Measurements from ENCODE around the gene SEMA5B.

Gene SEMA5B

DNA sequence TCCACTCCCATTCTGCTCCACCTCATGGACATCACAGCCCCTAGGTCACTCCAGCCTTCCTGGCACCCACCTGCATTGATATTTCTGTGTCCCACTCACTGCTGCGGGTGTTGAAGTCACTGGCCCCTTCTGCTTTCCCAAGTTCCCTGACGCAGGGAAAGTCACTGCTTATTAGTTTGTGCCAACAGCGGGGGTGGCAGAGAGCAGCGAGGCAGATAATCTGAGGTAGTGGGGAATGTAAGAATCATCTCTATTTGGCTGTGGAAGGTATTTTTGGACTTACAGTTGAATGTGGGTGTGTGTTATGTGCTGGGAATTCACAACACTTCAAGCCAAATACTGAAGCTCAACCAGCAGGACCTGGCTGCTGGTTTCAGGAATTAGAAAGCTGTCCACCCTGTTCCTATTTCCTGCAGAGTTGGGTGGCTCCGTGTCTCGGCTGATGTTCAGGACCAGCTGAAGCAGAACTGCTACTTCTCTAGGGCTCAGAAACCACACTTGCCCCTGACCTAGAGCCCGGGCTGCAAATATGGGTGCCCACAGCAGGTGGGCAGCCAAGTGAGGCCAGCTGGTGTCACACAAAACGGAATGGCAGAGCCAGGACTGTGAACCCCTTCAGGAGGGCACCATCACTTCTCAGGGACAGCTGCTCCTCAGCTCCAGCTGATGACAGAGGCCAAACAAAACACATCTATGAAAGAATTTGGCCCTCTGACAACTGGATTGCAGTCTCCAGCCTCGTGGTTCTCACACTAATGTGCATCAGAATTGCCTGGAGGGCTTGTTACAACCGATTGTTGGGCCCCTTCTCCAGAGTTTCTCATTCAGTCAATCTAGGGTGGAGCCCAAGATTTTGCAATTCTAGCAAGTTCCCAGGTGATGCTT lies 57.7 kb downstream of the SEMA5B start:
- DNase-seq, result peak; percentile 78

DNA sequence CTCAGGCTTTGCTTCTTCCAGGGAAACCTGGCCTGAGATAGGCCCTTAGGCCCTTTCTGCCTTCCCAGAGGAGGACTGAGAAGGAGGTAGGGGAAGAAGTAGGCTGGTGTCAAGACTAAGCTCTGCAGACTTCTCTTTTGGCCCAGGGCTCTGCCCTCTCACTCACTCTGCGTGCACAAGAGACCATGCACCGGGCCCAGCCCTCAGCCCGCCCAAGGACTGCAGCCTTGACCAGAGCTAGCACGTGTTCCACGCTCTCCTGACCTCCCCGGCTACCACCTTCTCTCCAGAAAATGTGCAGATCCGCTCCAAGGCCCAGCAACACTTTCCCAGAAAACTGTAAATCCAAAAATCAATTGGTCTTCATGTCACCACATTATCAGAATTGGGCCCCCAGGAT lies 59.8 kb downstream of the SEMA5B start:
- DNase-seq, result no peak

DNA sequence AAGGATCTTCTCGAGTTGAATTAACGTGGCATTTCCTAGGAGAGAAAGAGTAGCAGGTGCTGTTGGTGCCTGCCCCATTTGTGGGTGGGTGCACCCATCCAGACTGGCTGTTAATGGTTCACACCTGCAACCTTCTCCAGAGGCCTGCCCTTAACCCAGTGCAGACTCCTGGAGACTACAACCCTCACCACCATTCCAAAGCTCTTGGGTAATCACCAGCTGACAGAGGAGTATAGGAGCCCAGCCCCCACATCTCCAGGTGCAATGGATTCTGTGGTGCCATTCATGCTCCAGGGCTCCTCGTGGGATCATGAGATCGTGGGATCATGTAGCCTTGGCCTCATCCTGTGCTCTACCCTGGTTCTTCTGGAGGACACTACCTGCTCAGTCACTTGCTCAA lies 60.2 kb downstream of the SEMA5B start:
- DNase-seq, result no peak

DNA sequence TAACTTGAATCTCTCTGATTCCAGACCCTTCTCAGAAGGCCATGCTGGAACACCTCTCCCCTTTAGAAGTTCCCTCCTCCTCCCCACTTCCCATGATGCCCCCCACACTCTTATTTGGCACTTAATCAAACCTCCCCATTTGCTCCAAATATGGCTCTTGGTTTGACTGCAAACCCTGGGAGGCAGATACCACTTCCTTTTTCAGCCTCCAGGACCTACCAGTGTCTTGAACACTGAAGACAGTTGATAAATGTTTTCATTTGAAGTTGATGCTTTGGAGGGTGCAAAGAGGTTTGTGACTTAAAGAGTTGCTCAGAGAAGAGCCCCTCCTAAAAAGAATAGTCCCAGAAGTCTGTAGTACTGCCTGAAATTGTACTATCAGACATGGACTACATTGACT lies 61.5 kb downstream of the SEMA5B start:
- no peak for DNase-seq

DNA sequence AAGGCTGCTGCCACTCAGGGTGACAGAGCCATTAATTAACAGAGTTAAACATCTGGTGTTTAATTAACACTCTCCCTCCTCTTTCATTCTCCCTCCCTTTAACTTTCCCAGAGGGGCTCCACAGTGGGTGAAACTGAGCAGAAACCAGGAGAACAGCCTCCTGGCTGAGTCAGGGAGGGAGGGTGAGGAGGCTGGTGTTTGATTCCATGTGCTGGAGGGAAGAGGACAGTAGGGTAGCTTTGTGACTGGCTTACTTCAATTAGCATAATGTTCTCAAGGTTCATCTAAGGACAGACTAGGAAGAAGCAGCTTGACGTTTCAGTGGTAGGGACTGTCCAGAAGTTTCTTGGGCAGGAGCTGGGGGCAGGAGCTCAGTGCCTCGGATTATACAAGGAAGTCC lies 62.8 kb downstream of the SEMA5B start:
- DNase-seq, result no peak

DNA sequence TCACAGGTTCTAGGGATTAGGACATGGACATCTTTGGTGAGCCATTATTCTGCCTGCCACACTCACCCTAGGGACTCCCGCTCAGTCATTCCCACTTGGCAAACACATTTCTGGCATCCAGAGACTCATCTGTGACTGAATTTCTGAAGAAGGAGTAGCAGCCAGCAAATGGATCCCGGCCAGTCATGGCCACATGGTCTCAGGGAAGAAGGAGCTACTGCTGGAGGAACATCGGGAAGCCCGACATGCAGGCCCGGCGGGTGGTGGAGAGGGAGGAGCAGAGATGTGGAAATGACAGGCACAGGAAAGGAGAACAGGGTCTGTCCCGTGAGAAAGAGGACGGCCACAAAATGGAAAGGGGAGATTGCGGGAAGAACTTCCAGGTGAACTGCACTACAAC lies 65.4 kb downstream of the SEMA5B start:
- no peak for DNase-seq

DNA sequence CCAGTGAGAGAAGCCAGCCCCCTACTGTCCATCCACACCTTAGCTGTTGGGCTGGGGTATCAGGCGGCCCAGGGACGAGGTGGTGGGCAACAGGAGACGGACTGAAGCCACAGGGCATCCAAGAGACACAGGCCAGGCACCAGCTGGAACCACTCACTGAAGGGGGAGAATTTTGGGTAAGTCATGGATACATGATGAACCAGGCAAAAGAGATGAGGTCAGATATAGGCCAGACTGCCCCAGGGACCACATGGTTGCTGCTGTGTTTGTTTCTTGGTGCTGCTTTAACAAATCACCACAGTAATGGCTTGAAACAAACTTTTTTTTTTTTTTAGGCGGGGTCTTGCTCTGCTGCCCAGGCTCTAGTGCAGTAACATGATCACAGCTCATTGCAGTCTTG lies 66.4 kb downstream of the SEMA5B start:
- DNase-seq, result peak; percentile 33

DNA sequence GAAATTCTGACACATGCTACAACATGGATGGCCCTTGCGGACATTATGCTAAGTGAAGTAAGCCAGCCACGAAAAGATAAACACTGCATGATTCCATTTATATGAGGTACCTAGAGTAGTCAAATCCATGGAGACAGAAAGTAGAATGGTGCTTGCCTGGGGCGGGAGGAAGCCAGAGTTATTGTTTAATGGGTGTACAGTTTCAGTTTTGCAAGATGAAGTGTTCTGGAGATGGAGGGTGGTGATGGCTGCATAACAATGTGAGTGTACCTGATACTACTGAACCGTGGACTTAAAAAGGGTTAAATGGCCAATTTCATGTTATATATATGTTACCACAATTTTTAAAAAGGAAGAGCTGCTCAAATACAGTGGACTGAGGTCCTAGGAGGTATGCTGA lies 66.9 kb downstream of the SEMA5B start:
- no peak for DNase-seq

DNA sequence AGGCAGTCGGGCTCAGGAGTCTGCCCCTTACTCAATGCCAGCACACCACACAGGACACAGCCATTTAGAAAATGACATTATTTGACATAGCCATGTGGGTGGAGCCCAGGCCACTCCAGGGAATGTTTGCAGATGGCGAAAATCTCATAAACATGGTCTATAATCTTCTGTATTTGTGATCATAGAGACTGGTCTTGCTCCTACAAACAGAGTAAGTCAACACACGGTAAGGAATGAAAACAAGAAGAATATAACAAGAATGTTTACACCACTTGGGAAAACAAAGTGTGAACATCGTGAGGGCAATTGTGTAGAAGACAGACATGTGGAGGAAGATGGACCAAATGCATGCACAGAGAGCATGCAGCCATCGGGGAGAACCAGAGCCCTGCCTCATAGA lies 68.2 kb downstream of the SEMA5B start:
- no peak for DNase-seq

DNA sequence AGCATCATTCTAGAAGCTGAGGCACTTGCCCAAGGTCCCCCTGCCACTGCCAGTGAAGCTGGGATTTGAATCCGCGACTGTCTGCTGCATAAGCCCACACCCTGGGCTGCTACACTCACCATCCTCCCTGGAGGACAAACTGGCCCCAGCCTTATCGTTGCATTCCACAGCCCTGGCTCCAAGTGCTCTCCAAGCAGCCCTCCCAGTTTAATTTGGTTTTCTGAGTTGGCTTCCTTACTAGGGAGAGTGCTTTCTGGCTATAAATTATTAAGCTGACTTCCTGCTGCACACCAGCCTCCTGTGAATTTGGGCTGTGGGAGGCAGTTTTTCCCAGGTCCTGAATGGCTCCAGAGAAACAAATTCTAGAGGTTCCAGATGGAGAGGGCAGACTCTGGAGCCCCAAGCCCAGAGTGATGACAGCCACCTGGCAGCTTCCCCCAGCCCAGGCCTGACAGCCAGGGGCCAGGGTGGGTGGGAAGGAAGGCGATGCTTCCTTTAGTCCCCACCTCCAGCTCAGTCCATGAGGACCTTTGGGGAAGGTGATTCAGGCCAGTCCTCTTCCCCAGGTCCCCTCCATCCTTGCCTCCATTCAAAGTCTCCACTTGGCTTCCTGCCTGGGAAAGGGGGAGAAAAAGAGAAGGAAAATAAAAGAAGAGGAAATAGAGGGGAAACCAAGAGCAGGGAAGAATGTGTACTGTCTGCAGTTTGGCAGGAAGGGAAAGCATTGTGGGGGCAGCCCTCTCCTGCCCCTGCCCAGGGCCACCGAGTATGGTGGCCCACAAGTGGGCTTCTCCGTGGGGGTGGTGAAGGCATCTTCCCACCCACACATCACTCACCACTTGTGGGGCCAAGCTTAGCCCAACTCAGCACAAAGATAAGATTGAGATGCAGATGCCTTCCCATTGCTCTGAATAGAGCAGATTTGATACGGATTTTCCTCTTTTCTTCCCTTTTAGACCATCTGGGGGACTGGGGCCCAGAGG lies 69.6 kb downstream of the SEMA5B start:
- DNase-seq, result peak; percentile 41

DNA sequence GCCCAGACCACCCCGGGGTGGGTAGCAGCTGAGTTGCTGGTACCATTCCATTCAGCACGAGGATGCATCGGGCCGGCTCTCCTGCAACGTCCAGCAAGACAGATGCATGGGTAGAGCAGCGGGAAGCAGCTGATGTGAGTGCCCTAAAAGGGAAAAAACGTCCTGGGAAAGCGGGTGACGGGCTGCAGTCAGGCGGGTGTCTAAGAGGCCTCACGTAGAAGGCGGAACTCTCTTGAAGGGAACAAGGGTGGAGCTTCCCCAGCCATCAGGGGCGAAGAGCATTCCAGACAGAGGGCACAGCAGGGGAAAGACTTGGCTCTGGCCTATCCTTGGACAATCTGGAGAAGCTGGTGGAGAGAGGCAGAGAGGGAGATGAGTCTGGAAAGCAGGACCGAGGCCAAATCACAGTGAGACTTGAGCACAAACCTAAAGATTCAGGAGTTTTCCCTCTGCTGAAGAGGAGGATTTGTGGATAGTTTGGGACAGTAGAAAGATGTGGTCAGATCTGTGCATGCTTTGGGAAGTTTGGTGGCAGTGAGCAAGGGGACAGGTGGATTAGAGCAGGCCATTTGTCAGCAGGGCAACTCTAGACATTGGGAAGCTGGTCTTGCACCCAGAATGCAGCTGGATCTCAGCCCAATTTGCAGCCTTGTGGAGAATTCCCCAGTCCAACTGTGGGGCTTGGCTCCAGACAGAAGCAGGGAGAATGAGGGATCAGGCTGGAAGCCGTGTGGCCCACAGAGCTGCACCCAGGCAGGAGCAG lies 70.7 kb downstream of the SEMA5B start:
- no peak for DNase-seq

DNA sequence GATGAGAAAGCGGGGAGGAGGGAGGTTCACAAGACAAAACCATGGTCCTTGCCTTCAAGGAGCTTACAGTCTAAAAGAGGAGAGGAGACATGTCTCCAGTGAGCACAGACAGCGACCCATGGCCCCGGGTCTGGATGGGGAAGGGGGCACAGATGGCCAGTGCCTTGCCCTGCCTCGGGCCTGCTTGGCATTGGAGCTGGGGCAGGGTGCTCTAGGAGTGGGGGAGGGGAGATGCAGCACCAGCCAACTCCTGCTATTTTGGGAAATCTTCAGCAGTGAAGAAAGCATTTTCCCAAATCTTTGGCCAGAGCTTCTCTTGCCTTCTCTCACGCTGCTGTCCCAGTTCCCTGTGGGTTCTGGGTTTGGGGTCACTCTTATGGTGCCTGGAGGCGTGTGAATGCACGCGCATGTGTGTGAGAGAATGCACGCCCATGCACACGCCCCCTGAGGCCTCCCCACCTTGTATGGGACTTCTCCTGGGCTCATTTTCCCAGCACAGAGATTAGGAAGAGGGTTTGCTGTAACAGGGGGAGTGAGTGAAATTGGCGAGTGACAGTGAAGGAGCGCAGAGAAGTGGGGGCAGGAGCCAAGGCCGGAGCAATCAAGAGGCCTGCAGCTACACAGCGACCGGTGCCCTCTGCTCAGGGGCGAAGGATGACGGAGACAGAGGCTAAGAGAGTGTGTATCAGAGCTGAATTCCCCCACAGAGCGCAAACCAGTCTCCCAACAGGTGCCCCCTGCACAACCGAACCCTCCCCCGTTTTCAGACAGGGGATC lies 71.5 kb downstream of the SEMA5B start:
- no peak for DNase-seq

DNA sequence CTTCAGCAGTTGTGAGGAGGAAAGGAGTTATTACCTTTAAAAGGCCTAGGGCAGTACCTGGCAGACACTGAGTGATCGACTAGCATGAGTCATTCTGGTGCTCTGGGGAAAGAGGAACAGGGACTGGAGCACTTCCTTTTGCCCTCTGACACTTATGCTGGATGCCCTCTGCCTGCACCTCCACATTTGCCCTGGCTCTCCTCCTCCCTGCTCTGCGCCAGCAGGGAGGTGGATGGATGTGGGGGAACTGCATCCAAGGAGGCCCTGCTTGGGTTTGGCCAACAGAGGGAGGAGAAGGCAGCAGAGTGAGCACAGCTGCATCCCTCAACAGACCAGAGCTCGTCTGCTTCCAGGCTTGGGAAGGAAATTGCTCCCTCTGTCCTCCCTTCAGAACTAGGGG lies 75.0 kb downstream of the SEMA5B start:
- peak; percentile 56 for DNase-seq

DNA sequence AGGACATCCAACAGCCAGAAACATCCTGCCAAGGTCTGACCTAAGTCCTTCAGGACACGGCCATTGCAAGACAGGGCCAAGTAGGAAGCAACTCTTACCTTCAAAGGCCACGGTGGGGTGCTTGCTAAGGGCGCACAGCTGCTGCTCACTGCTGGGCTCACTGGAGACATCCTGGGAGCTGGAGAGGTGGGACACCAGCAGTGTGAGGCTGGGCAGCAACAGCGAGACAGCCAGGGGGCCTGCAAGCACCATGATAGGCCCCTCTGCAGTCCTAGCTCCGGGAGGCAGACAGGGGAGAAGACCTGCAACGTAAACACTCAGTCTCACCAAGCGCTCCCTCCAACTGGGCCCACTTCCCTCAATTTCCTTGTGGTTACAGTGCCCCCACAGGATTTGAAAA lies 79.2 kb downstream of the SEMA5B start:
- DNase-seq, result no peak

DNA sequence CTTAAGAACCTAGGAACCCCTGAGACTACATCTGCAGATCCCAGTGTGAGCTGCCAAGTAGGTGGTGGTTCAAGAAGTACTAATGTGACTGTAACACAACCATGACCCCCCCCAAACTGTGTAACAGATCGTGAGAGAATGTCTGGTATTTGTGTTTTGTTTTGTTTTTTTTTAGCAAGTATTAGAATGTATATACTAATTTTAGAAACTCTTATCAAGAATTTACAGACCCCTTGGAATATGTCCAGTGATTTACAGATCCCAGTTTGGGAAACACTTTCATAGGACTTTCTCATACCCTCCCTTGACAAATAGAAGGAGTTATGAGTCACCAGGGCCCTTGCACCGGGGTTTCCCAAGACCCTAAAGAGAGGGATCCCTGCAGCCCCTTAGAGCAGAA lies 79.8 kb downstream of the SEMA5B start:
- no peak for DNase-seq

DNA sequence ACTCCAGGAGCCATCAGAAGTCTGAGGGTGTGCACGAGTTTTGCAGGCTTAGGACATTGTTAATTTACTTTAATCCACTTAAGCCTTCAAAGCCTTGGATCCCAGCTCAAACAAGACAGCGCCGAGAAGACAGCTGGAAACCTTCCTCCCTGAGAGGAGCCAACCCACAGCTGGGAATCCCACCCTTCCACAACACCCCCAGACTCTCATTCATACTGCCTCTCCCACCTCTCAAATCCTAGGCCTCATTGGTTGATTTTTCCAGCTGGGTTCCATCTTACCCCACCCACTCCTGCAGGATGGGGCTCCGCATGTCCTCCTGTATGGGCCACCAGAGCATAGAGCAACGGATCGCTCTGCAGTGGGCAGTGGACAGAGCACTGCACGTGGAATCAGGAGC lies 80.4 kb downstream of the SEMA5B start:
- no peak for DNase-seq

DNA sequence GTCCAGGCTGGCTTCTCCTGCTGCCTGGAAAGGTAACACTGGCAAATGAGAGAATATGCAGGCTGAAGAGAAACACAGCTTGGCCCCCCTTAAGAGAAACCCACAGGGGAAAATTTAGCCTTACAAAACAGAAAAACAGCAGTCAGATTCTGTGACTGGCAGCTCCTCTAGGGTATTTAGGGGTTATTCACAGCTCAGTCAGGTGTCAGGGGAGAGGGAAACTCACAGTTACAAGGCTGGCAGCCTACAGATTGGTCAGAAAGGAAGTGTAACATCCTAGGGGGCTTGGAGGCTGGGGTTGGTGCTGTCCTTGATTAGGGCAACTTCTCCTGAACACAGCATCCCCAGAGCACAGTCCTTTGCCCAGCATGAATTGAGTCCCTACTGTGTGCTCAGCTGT lies 81.4 kb downstream of the SEMA5B start:
- no peak for DNase-seq

DNA sequence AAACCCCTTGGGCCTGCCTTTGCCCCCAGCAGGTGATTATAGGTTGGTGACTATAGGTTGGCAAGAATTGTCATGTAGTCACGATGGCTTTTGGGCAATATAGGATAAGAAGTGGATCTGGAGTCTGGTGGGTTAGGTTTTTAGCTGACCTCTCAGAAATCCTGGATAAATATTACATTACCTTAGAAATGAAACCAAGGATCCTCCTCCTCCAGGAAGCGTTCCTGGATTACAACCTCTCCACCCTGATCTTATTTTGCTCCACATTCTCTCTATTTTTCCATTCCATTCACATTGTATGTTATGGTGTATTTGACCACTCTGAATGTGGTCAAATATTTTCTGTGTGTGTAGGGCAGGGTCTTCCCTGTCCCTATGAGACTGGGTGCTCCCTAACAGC lies 82.3 kb downstream of the SEMA5B start:
- DNase-seq, result no peak

DNA sequence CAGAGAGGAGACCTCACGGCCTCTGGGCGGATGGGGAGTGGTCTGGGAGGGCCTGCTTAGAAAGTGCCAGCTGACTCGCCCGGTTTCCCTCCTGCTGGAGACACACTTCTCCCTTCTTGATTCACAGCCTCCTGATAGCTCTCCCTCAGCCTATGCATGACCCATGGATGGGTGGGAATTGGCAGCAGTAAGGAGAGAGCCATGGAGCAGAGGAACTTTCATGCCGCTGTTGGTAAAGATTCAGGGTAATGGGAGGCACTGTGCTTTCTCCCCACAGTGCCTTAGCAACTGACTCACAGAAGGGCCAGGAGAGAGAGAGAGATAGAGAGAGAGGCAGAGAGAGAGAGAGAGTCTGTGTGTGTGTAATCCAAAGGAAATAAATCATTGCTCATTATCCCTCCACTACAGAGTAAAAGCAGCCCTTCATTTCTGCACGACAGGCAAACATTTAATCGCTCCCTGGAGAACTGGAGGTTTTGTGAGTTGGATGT lies 82.8 kb downstream of the SEMA5B start:
- no peak for DNase-seq

DNA sequence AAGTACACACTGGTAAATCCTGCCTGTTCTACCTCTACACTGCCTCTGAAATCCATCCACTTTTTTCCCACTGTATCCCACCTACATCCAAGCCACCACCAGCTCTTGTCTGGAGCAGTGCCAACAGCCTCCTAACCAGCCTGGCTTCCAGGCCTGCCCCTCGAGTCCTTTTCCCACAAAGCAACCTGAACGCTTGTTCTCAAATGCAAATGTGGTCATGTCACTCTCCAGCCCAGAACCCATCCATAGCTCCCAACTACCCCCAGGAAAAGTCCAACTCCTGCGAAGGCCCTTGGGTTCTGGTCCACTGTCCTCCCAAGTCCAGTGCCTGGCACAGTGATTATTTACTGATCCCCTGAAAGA lies 83.8 kb downstream of the SEMA5B start:
- no peak for DNase-seq

DNA sequence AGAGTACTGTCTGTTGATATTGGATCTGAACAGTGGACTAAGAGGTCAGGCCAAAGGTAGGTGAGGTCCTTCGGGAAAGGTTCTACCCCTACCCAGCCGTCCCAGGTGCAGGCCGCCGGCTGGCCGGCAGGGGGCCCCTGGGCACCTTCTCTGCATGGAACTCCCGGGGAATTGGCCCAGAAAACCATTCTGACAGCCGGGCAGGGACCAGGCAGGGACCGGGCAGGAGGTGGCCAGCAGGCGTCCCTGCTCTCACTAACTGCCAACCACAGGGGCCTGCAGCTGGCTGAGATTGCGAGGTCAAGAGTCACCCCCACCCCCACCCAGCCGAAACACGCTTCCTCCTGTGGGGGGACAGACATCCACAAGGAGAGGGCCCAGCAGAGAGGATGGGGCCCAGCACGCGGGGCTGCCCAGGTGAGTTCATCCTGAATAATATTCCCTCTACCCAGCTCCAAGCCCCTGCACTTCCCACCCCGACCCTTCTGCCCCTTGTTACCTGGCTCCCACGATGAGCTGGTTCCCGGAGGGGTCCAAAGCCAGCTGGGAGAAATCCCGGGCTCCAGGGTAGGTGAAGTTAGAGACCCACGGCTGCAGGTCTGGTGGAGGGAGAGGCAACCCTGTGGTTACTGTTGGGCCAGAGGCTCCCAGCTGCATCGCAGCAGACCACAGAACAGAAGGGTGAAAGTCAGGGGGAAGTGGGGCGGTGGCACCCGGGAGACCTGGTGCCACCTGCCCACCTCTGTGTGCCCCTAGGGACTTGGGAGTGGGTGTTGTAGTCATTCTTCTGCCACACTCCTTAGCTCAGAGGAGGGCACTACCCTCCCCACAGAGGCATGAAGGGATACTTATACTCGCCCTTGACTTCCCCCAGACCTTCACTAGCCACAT lies 84.4 kb downstream of the SEMA5B start:
- DNase-seq, result peak; percentile 43

All from kidney glomerular epithelial cell (primary cell).